Right lobe of liver (tissue), 6 donors: Measurements from ENCODE around the gene GRXCR1. TPM values are rescaled to one million over a fixed set of nuclear protein-coding genes. Genes with fewer than 3 reads are reported as not detected.

Source experiments
- ATAC-seq, 4 donors: fragments of 200-7000 bp; cut with Tn5 transposase; one replicate each; pipeline ENCODE4 v1.9.1; 2020; ENCODE audit warnings: mild to moderate bottlenecking in 4 of 4, moderate library complexity in 4 of 4
- DNase-seq, 3 donors: peaks; one replicate each; pipeline ENCODE4 v3.0.0-alpha.2; 2020
- H3K27ac ChIP-seq, 3 donors: fragments of 200-600 bp; one replicate each; pipeline ENCODE4 v1.8.0; 2022
- H3K27me3 ChIP-seq, 2 donors: fragments of 200-600 bp; one replicate each; pipeline ENCODE4 v1.8.0; 2022
- H3K36me3 ChIP-seq, 4 donors: fragments of 200-600 bp; sonication (generic) in 1 of 4; one replicate each; pipeline versions ENCODE4 v1.5.1 to v1.8.0; 2017 to 2022; ENCODE audit warnings: control low read depth in 1 of 4
- H3K4me1 ChIP-seq, 4 donors: fragments of 200-600 bp; sonication (generic) in 1 of 4; one replicate each; pipeline versions ENCODE4 v1.5.1 to v1.8.0; 2017 to 2022; ENCODE audit warnings: control low read depth in 1 of 4
- H3K4me3 ChIP-seq, 3 donors: fragments of 200-600 bp; one replicate each; pipeline ENCODE4 v1.8.0; 2022
- H3K9me3 ChIP-seq, 4 donors: fragments of 200-600 bp; sonication (generic) in 1 of 4; one replicate each; pipeline versions ENCODE4 v1.5.1 to v1.8.0; 2017 to 2022; ENCODE audit warnings: control low read depth in 1 of 4
- POLR2A ChIP-seq: fragments of 450-650 bp; IDR thresholded peaks from one replicate; pipeline ENCODE4 v1.6.1; 2017; ENCODE audit warnings: antibody characterized with exemption, mild to moderate bottlenecking
- whole genome bisulfite sequencing: methylation state at CpG from one replicate; pipeline ENCODE4 v1.1.6; 2018; ENCODE audit warnings: low coverage, low lambda C conversion rate; ENCODE audit not compliant: insufficient coverage; ENCODE audit errors: missing lambda C conversion rate; 5-methylcytosine and 5-hydroxymethylcytosine counted together
- intact Hi-C, 2 donors: fragments of 100-400 bp; cut with DNase I; formaldehyde crosslinking; loops; one replicate each; pipeline versions ENCODE4 v1.11.2 to v1.14.1; 2022
- total RNA-seq, 6 experiments: library from RNA; depleted of rRNA in 2 of 6; stranded (reverse); fragments of >200 nt in 2 of 6; fragmentation: NEBNext Ultra II Directional in 3 of 6; extraction: Animal tissue kit (Norgen Biotek cat#: 25700) in 3 of 6; gene quantifications; one replicate each; pipeline versions ENCODE4 v1.1.0 to v1.2.4, GENCODE V29; 2016 to 2023
- TF ChIP-seq, protein P1 (sequence below), 4 donors: fragments of 200-600 bp in 3 of 4; fragments of 450-650 bp in 1 of 4; IDR thresholded peaks; one replicate each; pipeline versions ENCODE4 v1.5.1 to v1.8.0; 2016 to 2022; ENCODE audit warnings: antibody characterized with exemption in 4 of 4, mild to moderate bottlenecking in 2 of 4
- donor health status: DM: no; HTN: yes; CAD: no.
- donor health status: DM: no; HTN: no; CAD: no.
- donor health status: DM: no; HTN: no; CAD: no.
- donor health status: DM: no; HTN: yes; CAD: no.
- donor health status: DM: no; HTN: yes; CAD: no.

The GRXCR1 gene
- total RNA-seq, 6 experiments from 2014 or later, result not detected

DNA sequence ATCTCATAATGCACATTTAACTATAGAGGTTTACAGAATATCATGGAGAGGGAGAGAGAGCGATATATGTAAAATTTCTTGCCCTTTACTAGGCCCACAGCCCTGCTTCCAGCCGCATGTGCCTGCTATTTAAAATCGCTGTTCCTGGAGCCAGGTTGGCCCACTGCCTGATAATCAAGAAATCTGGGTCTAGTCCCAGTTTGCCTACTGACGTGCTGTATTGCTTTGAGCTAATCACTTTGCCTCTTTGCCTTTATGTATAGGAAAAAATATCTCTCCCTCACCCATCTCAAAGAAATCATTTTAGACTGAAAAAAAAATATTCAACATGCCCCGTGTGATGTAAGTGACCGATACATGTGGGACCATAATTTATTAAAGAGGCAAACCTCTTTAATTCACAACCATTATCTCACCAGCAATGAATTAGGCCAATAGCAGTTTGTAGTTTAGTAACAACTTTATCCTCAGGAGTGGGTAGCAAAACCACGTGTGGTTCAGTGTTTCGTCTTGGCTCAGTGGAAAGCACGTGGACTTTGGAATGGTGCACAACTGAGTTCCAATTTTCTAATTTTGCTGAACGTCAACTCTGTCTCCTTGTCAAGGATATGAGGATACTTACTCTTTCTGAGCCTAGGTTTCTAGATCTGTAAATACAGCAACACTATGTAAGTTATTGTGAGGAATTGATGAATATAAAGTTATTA lies 62.6 kb downstream of the GRXCR1 start:
- no peak overlapping the region for H3K27ac ChIP-seq
- H3K36me3 ChIP-seq, result no peaks in the 10 kb centered on the region
- no peak overlapping the region for H3K4me3 ChIP-seq
- H3K4me1 ChIP-seq, result no peaks in the 10 kb centered on the region
- no peaks in the 10 kb centered on the region for H3K9me3 ChIP-seq
- no peak for ATAC-seq
- intact Hi-C loops, result no loop called here
- no peak for DNase-seq
- H3K27me3 ChIP-seq, result no peaks in the 10 kb centered on the region
- TF ChIP-seq, protein P1, sequence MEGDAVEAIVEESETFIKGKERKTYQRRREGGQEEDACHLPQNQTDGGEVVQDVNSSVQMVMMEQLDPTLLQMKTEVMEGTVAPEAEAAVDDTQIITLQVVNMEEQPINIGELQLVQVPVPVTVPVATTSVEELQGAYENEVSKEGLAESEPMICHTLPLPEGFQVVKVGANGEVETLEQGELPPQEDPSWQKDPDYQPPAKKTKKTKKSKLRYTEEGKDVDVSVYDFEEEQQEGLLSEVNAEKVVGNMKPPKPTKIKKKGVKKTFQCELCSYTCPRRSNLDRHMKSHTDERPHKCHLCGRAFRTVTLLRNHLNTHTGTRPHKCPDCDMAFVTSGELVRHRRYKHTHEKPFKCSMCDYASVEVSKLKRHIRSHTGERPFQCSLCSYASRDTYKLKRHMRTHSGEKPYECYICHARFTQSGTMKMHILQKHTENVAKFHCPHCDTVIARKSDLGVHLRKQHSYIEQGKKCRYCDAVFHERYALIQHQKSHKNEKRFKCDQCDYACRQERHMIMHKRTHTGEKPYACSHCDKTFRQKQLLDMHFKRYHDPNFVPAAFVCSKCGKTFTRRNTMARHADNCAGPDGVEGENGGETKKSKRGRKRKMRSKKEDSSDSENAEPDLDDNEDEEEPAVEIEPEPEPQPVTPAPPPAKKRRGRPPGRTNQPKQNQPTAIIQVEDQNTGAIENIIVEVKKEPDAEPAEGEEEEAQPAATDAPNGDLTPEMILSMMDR (IDR thresholded peaks at IDR 0.05), result no peak
- TF ChIP-seq POLR2A, result no peak
- WGBS, result 50% methylated on average over 10 of the region's 10 CpGs

DNA sequence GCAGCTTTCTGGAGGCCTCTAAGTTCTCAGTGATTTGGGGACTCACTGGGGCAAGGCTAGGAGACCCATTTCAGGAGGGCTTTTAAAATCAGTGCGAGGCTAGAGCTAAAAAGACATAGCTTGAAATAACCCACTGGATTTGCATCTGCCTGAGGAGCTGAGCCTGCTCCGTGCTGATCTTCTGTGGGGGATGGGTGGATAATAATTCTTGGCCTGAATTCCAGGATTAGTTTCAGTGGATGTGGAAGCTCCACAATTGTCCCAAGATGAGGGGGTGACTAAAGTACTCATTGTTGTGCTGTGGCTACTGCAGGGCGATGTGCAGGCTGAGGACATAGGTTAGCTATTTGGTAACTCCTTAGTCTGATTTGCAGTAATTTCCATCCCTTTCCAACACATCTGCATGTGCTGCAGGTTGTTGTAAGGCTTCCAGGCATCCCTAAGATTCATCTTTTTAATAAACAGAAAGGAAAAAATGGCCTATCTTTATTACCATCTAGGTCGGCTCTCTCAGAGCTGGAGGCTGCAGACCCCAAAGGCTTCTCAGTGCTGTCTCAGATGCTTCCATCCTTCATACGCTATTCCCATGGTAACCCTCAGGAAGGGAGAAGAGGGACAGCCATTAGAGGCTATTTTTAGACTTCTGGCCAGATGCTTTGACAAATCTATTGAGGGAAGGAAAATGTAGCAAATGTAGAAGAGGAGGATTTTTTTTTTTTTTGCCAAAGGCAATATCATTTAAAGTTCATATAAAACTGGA lies 63.4 kb downstream of the GRXCR1 start:
- H3K27ac ChIP-seq, result no peak overlapping the region
- H3K4me1 ChIP-seq, result no peaks in the 10 kb centered on the region
- no peaks in the 10 kb centered on the region for H3K36me3 ChIP-seq
- no peaks in the 10 kb centered on the region for H3K27me3 ChIP-seq
- no peak for TF ChIP-seq POLR2A
- TF ChIP-seq, protein P1 (IDR thresholded peaks at IDR 0.05), result no peak
- intact Hi-C loops, result no loop called here
- no peak for ATAC-seq
- no peaks in the 10 kb centered on the region for H3K9me3 ChIP-seq
- no peak for DNase-seq
- WGBS, result 48% methylated on average over 5 of the region's 5 CpGs
- no peak overlapping the region for H3K4me3 ChIP-seq

DNA sequence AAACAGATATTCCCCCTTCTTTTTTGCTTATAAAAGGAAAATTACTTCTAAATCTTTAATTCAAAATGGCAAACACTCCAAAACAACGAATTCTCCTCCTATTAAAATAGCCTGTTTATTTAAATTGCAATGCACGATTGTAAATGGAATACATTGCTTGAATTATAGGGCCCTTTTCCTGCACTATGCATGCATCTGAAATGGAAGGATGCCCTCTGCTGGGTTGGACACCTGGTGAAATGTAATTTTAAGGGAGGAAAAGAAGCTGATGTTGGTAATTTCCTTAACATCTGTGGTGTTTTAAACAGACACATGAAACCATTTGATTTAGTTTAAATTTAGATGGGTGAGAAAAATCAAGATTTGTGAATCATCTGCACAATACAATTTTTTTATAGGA lies 72.8 kb downstream of the GRXCR1 start:
- 16% methylated on average over 2 of the region's 2 CpGs for WGBS
- H3K4me3 ChIP-seq, result no peak overlapping the region
- no peaks in the 10 kb centered on the region for H3K27me3 ChIP-seq
- no peak for DNase-seq
- H3K27ac ChIP-seq, result no peak overlapping the region
- no peaks in the 10 kb centered on the region for H3K9me3 ChIP-seq
- intact Hi-C loops, result no loop called here
- ATAC-seq, result no peak
- H3K4me1 ChIP-seq, result no peaks in the 10 kb centered on the region
- TF ChIP-seq POLR2A, result no peak
- TF ChIP-seq, protein P1 (IDR thresholded peaks at IDR 0.05), result no peak
- no peaks in the 10 kb centered on the region for H3K36me3 ChIP-seq

DNA sequence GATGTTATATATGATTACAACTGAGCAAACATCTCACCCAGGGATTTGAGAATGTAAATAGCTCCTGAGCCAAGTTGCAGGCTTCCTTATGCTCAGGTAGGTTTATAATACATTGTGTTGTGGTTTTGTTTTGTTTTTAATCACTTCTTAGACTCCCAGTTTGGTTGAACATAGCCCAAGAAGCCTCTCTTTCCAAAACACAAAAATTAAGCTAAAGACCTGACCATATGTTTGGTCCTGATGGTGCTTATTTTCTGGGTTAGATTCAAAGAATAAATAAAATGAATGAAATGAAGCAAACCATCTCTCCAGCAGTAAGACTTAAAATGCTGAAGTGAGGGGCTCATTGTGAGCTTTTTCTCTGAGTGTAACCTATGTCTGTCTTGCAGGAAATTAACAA lies 93.5 kb downstream of the GRXCR1 start:
- H3K27me3 ChIP-seq, result no peaks in the 10 kb centered on the region
- intact Hi-C loops, result no loop called here
- no peak overlapping the region for H3K27ac ChIP-seq
- TF ChIP-seq, protein P1 (IDR thresholded peaks at IDR 0.05), result no peak
- TF ChIP-seq POLR2A, result no peak
- H3K4me1 ChIP-seq, result no peaks in the 10 kb centered on the region
- H3K9me3 ChIP-seq, result no peaks in the 10 kb centered on the region
- ATAC-seq (no peak), DNase-seq (no peak)
- no peak overlapping the region for H3K4me3 ChIP-seq
- H3K36me3 ChIP-seq, result no peaks in the 10 kb centered on the region
